GM19099 (cell line): ENCODE results near the gene RPL31.

ENCODE experiments used
- POLR2A ChIP-seq: IDR thresholded peaks from 3 replicates; pipeline ENCODE4 v1.6.1; 2011; ENCODE audit warnings: low read depth; ENCODE audit not compliant: insufficient read length; ENCODE audit errors: extremely low read depth

RPL31 gene

GRCh38 chr2:100968146-100969145, 33.6 kb upstream of the RPL31 start:
- no peak for TF ChIP-seq POLR2A

GRCh38 chr2:100969998-100970397, 32.1 kb upstream of the RPL31 start:
- no peak for TF ChIP-seq POLR2A

- TF ChIP-seq POLR2A, result no peak
Observed at GRCh38 chr2:100971221-100971620, 30.9 kb upstream of the RPL31 start.

- no peak for TF ChIP-seq POLR2A
Observed at GRCh38 chr2:100972452-100972851, 29.6 kb upstream of the RPL31 start.

GRCh38 chr2:100974712-100975520, 27.2 kb upstream of the RPL31 start:
- no peak for TF ChIP-seq POLR2A

GRCh38 chr2:100975521-100975785, 26.6 kb upstream of the RPL31 start:
- TF ChIP-seq POLR2A, result no peak

GRCh38 chr2:100976061-100976460, 26.0 kb upstream of the RPL31 start:
- no peak for TF ChIP-seq POLR2A

- no peak for TF ChIP-seq POLR2A
Observed at GRCh38 chr2:100976645-100977391, 25.3 kb upstream of the RPL31 start.

GRCh38 chr2:100977511-100977910, 24.6 kb upstream of the RPL31 start:
- TF ChIP-seq POLR2A, result no peak

GRCh38 chr2:100978582-100979191, 23.4 kb upstream of the RPL31 start:
- no peak for TF ChIP-seq POLR2A

GRCh38 chr2:100980046-100980445, 22.0 kb upstream of the RPL31 start:
- TF ChIP-seq POLR2A, result no peak

GRCh38 chr2:100981011-100981410, 21.1 kb upstream of the RPL31 start:
- TF ChIP-seq POLR2A, result no peak

- TF ChIP-seq POLR2A, result no peak
Observed at GRCh38 chr2:100982431-100982861, 19.6 kb upstream of the RPL31 start.

- TF ChIP-seq POLR2A, result no peak
Observed at GRCh38 chr2:100983201-100983600, 18.9 kb upstream of the RPL31 start.
